Activated effector memory CD4-positive, alpha-beta T cell treated with Interleukin-2 at 50 U/mL for 16 hours (primary cell): ENCODE data around the gene SYN1.
A peak's percentile ranks its signal among the peaks of the same experiment; 100 is the strongest.
"Not testable (repeated sequence)": the region's sequence is repeated elsewhere in the genome, so short reads cannot be mapped to it uniquely, and the experiment has no call there.

Experiments used
- DNase-seq: peaks from one replicate; pipeline ENCODE4 v3.0.0-alpha.2; 2020

Gene SYN1

GRCh38 chrX:47633689-47634590 is 14.3 kb upstream of the SYN1 start:
- DNase-seq, result no peak

GRCh38 chrX:47632666-47633065 is 13.0 kb upstream of the SYN1 start:
- no peak for DNase-seq

- no peak for DNase-seq
These were observed 12.0 kb upstream of the SYN1 start for GRCh38 chrX:47631676-47632075.

GRCh38 chrX:47629419-47630200 is 10.0 kb upstream of the SYN1 start, which contains the start of gene CFP:
Gene CFP (minus strand): TSS chrX:47629930. CDS start chrX:47629844, 86 bp downstream.
- DNase-seq, result no peak

- no peak for DNase-seq
These were observed 9.3 kb upstream of the SYN1 start for GRCh38 chrX:47628982-47629381.

- DNase-seq, result no peak
These were observed 5.7 kb upstream of the SYN1 start for GRCh38 chrX:47625365-47625764.

- DNase-seq, result peak; percentile 17
These were observed 3.9 kb upstream of the SYN1 start for GRCh38 chrX:47623540-47624027.

- DNase-seq, result no peak
These were observed 2.2 kb upstream of the SYN1 start for GRCh38 chrX:47621851-47622250.

- no peak for DNase-seq
These were observed 637 bp upstream of the SYN1 start for GRCh38 chrX:47620303-47620685.

- no peak for DNase-seq
These were observed 653 bp downstream of the SYN1 start for GRCh38 chrX:47618923-47619485.

- no peak for DNase-seq
These were observed 5.0 kb downstream of the SYN1 start for GRCh38 chrX:47614618-47615017.

GRCh38 chrX:47613082-47613481 is 6.6 kb downstream of the SYN1 start:
- no peak for DNase-seq

- DNase-seq, result no peak
These were observed 7.2 kb downstream of the SYN1 start for GRCh38 chrX:47612418-47612817.

GRCh38 chrX:47611926-47612325 is 7.7 kb downstream of the SYN1 start:
- DNase-seq, result no peak

GRCh38 chrX:47611489-47611888 is 8.2 kb downstream of the SYN1 start:
- DNase-seq, result no peak

- no peak for DNase-seq
These were observed 9.1 kb downstream of the SYN1 start for GRCh38 chrX:47610511-47610910.

- DNase-seq, result no peak
These were observed 11.4 kb downstream of the SYN1 start for GRCh38 chrX:47608130-47608810.

GRCh38 chrX:47607091-47607490 is 12.6 kb downstream of the SYN1 start:
- DNase-seq, result no peak

GRCh38 chrX:47605024-47605423 is 14.6 kb downstream of the SYN1 start:
- DNase-seq, result no peak

GRCh38 chrX:47603125-47603524 is 16.5 kb downstream of the SYN1 start:
- DNase-seq, result not testable (repeated sequence)

- no peak for DNase-seq
These were observed 22.4 kb downstream of the SYN1 start for GRCh38 chrX:47597222-47597621.

GRCh38 chrX:47596256-47596655 is 23.4 kb downstream of the SYN1 start:
- DNase-seq, result no peak

- no peak for DNase-seq
These were observed 23.9 kb downstream of the SYN1 start for GRCh38 chrX:47595716-47596251.
